GM18867 (cell line): ENCODE data around the gene CNOT6L.

Source experiments
- ATAC-seq: cut with Tn5 transposase; IDR thresholded peaks from one replicate; pipeline ENCODE4 v1.9.1; 2021; ENCODE audit warnings: mild to moderate bottlenecking, moderate library complexity; ENCODE audit not compliant: unreplicated experiment

The CNOT6L gene

DNA sequence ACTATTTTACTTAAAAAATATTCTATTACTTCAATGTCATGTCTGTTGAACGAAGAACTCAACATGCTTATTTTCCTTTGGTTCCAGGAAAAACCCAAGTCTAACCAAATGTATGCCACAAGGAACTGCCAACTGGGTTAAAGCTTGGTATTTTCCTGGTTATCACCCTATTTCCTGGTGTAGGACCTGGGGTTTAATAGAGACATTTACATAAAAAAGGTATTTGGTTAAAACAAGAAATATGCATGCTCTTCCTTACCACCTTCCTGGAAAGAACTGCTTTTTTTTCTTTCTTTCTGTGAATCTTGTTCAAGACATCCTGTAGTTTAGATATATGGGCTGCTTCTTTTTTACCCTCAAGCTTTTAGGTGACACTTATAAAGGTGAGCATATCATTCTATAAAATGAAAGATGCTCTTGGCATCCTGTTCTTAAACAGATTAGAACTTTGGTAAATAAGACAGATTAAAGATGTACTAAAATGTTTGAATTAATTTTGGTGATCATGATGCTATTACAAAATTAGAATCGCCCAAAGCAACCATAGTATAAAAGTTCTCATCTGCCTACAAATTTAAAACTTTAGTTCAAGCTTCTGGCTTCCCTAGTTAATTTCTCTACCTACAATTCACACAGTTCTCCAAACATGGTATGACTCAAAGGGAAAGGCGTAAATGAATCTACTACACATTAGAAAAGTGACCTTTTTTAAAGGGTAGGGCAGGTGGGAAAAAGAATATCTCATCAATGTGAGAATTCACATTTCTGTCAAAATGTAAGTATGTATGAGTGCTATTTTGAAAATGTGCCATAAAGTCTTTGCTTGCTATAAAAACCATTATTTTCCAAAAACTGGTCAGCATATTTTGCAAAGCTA is 103.5 kb downstream of the CNOT6L start:
- ATAC-seq = no peak

DNA sequence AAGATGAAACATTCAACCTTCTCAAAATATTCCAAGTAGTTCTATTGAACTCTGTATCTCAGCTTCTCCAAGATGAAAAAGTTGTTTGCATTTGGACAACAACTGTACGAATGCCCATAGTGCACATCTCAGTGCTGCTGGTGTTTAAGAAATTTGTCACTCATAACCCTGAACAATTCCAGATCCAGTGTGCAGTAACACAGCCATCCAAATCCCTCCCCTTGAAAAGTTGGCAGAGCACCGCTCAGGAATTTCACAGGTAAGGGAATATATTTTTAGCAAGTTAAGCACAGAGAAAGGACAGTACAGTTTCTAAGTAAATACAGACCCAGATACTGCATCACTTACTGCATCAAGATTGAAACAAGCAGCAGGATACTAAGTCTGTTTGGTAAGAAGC is 104.7 kb downstream of the CNOT6L start:
- no peak for ATAC-seq

DNA sequence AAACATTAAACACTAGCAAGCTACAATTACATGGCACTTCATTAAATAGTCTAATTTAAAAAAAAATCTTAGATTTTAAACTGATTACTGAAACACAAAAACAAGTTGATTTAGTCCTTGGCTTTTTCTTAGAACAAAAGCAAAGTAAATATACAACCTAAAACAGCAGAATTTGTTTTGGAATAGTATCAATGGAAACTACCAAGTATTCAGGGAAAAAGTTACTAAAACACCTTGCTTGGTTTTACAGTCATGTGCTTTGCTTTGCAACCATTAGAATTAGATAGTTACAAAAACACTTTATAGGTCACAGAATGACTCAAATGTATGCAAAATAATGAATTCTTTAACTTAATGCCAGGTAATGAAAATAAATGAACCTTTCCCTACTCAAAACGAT is 105.3 kb downstream of the CNOT6L start:
- ATAC-seq = no peak

DNA sequence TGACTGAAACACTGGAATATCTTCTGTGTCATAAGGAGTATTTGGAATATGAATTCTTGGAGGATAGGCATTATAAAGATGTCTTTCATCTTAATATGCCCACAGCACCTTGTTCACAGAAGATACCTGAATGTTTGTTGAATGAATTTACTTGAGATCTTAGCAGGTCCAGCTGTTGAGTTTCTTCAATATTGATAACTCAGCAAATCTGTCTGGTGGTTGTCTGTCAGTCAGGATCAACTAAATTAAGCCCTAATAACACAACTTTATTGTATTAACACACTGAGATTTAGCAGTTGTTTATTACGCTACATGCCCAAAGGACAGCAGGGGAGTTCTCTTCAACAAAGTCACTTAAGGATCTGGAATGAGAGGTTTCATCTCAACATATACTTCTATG is 106.5 kb downstream of the CNOT6L start:
- no peak for ATAC-seq

DNA sequence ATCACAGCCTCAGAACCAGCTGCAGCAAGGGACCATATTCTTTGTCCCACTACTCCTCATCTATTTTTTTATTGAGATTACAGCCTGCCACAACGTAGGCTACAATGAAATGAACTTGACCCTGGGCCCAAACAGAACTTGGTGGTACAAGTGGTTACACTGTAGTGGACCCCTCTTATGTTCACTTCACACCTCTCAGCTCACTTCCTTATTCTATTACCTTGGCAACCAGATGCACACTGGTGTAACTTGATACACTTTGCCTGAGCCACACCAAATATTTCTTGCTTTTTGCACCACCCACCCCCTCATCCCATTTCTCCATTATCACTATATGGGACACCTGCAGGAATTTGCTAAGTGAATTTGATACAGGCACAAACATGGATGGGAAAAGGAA is 107.7 kb downstream of the CNOT6L start:
- no peak for ATAC-seq

DNA sequence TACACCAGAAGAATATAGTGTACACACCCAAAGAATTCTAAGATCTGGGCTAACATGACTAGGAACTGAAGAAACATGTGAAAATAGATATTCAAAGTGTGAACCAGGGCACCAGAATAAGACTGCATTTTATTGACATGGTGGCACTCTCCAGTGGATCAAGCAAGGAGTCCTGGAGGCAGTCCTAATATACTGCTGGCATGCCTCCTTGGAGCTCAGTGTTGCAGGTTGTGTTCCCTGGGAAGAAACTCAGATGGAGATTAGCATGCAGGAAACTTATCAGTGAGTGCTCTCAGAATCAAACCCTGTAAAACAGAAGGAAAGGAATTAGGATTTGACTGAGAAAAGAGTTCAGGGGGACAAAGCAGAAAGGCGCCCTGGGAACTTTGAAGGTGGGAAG is 108.5 kb downstream of the CNOT6L start:
- ATAC-seq = no peak

DNA sequence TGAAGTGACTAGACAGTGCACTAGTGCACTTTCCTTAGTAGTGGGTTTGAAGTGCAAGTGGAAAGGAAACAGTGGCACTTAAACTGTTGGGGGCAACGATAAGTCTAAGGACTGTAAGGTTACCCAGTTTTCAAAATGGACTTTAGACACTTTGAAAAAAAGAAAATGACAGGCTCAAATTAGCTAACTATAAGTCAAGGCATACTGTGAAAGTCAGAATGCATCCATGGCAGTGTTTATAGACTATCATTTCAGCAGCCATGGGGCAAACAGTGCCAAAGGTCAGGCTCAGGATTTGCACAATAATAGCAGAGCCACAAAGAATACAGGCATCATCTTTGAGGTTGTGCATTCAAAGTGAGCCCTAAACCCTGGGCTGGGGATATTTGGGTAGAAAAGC is 109.1 kb downstream of the CNOT6L start:
- ATAC-seq = no peak

DNA sequence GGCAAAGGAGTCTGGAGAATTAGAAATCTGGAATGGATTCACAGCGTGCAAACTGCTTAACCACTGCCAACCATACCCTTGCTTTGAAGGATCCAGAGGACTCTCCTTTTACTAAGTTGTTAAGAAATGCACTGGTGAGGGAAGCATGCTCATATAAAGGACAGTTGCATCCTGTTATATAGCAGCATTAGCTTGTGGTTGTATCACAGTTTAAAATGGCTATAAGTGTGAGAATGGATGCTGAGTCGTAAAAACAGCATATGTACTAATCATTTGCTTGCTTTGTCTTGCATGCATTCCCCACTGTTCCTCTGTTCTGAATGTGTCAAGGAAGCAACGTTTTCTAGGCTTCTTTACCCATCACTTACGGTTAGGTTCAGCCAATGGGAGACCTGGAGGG is 112.5 kb downstream of the CNOT6L start:
- ATAC-seq = no peak

DNA sequence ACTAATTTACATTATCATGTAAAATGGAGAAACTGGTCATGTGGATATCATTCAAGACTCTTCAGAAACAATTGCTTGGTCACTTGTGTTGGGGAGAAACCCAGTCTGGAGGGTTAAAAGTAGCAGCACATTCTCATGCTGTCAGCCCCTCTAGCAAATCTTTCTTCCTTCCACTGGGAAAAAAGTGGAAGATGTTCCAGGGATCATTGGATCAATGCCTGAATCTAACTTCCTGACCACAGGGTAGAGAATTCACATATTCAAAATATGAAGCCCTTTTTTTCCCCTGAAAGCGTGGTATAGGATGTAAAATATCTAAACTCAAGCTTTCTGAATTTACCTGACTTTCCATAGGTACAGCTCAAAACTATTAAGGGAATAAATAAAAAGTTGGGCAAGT is 115.5 kb downstream of the CNOT6L start:
- no peak for ATAC-seq

DNA sequence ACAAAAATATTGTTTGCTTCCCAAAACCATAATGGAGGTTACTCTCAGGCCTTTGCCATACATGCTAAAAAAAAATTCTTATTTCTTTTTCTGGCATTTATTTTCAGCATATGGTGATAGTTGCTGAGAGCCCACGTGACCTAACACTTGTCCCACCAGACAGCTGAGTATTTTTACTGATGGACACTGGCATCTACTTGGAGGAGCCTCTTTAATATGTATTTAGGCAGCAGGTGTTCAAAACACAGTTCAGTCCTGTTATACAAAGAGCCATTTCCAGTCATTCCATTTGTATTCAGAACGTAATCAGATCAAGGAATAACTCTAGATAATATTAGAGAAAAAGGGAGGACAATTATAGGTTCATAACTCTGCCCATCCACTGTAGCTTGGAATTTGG is 118.0 kb downstream of the CNOT6L start:
- ATAC-seq = no peak

DNA sequence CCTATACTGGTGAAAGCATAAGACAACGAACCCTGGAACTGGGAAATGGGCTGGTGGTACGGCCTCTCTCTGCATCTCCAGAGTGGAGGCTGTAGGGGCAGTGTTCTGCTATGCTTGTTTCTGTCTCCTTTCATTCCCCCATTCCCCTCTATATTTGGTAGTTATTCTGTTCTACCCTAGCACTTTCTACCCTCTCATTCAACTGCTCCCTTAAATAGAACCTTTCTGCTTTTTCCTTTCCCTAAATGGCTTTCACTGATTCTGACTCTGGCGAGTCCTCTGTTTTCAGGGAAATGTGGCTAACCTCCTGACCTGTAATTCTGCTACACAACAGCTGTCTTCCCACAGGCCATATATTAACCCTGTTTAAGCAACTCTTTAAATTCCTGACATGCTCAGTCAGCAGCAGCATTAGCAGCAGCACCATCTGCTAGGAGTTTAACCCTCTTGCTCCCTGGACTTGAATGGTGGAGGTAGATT is 119.4 kb downstream of the CNOT6L start:
- no peak for ATAC-seq

DNA sequence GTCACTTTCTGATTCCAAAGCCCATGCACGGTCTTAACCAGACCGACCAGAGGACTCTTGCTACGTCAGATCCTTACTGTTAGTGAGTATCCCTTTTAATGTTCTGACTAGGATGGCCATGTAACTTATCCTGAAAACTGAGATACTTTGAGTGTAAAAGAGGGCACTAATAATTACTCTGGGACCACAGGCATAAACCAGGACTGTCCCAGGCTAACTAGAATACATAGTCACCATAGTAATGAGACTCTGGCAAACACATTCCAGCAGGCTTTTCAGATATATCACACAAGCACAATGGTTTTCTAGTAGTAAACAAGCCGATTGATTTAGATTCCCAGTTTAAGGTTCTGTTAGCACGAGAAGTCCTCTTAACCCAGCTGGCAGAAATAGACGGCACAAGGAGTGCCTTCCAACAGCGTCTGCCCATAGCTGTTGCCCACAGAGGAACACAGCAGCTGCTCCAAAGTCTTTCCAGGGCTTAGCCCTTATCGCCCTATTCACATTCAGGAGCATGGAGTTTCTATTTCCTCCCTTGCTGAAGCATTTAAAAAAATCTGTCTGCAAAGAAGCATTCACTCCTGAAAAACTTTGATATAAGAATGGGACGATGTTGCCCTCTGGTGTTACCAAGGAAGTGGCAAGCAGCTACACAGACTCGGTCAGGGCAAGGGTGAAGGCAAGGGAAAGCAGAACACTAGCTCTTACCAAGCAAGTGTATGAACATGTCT is 121.1 kb downstream of the CNOT6L start:
- ATAC-seq = no peak

DNA sequence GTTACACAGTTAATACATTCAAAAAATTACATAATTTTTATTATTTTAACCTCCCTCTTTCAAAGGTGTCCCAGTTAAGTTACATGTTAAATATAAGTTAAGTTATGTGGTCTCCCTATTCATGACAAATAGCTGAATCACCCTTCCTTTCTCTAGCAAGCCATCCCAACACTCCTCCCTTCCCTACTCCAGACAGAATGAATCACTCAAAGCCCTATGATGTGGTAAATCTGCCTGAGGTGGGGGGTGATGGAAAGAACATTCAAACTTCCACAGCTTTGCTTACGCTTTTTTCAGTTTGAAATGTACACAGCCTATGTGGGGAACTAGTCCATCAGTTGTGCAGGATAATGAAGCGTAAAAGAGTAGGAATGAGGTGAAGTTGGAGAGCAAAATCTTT is 123.4 kb downstream of the CNOT6L start:
- no peak for ATAC-seq

DNA sequence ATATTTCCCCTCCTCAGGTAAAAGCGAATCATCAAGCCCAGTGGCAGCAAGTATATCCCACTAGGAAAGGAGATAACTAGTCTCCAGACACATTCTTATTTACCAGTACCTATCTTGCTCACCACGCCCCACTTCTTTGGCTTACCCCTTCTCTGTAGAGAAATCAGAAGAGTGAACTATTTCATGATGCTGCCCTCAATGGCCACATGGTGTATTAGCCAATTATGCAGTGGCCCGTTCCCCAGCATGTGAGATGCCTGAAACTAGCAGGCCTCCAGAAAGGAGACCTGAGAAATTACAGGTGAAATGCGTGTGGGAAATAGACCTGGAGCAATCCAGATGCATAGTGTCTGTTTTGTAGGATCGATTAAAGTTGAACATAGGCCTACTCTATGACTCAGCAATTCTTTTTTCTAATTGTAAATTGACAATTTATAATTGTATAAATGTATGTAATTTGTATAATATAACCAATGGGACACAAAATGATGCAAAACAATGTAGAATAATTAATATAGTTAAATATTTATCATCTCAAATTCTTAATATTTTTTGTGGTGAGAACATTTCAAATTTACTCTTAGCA is 126.2 kb downstream of the CNOT6L start:
- no peak for ATAC-seq

DNA sequence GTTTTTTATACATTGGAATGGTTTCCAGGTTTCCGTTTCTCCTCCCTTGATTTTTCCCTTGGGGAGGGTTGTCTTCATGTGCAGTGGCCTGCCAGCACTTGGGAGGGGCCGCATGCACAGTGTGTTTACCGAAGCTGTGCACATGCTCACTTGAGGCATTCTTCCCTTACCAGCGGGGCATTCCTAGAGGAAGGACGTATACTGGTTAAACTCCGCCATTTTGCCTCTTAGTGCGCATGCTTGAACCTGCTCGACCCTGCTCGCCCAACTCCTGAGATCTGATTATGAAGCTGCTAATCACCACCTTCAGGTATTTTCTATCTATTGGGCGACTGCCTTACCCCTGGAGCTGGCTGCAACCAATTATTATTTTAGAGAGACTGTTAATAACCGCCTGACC is 137.4 kb downstream of the CNOT6L start:
- no peak for ATAC-seq

DNA sequence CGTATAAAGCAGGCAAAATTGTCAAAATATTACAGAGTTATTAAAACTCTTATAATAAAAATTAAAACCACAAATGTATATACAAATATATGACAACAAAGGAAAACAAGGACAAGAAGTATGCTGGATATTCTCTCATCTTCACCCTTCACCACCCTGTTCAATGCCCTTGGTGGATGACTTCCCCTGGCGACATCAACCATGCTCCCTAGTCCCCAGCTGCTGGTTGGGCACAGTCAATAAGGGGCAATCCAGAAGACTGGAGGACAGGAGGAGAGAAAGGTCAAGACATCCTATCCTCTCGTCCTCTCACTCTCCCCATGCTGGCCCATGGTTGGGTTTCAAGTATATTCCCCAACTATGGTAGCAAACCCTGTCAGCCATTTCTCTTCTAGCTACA is 142.3 kb downstream of the CNOT6L start:
- ATAC-seq = no peak

DNA sequence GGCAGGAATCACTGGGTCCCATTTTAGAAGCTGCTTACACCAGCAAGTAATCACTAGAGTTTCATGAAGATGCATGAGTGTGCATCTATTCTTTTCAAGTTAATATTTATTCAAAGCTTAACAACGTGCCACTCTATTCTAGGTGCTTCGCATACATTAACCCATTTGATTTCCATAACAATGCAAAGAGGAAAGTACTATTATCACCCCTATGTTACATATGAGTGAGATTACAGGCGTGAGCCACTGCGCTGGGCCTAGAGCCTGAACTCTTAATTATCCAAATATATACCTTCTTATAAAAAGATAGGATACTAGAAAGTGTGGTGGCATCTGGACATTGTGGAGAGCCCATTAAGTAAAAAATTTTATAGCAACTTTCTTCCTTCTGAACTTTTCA is 148.1 kb downstream of the CNOT6L start:
- no peak for ATAC-seq

DNA sequence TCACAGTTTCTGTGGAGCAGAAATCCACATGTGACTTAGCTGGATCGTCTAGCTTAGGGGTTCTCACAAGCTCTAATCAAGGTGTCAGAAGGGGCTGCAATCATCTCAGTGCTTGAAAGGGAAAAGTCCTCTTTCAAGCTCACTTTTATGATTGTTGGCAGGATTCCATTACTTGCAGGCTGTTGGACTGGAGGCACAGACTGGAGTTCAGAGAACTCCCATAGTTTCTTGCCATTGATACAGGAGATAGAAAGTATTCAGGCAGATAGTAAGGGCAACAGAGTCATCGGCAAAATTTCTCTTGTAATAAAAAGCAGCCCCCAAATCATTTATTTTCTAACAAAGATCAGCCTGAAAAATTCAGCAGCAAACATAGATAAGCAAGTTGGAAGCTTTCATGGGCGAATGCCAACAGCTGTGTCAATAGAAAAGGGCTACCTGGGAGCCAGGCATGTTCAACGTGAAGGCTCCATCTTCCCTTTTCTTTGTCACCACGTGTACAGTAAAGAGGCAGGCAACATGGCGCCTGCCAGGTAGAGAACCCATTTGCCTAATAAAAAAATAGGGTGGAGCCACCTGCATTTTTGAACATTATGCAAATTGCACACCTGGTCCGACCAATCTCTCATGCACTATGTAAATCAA is 149.1 kb downstream of the CNOT6L start:
- no peak for ATAC-seq

DNA sequence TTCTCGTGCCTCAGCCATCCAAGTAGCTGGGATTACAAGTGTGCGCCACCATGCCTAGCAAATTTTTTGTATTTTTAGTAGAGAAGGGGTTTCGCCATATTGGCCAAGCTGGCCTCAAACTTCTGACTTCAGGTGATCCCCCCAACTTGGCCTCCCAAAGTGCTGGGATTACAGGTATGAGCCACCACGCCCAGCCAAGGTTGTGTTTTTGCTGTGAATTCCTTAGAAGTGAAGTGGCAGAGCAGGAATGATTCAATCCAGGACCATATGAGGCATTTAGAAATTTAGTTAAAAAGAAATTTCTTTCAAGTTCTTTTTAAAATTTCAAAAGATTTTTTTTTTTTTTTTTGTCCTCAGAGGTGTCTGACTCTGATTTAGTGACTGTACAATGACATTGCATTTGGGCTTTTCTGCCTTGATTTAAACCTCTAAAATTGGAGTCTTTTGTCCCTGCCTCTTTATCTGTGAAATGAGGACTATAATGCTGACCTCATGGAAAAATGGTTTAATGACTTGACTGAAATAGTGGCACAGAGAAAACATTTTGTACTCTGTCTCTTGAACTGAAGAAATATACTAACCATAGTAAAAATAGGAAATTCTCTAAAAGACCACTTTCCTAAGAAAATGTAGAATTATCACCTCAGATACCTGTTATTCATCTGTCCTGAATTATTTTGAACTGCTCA is 153.6 kb downstream of the CNOT6L start:
- ATAC-seq = no peak
